ENCODE measurements around the gene ZNF14. TPM values are rescaled to one million over a fixed set of nuclear protein-coding genes. Genes with fewer than 3 reads are reported as not detected.
"Not testable (repeated sequence)": the region's sequence is repeated elsewhere in the genome, so short reads cannot be mapped to it uniquely, and the experiment has no call there.

Gene ZNF14
- total and polyA plus RNA-seq, 3 experiments from 2014 or later = 7.4 to 8.9 (median 7.8) TPM

GRCh38 chr19:19677579-19677978 is 55.3 kb downstream of the ZNF14 start:
- H3K27ac Mint-ChIP-seq = peak overlapping the region in 3 of 8 donors; percentile 42 to 87 (median 51)
- DNase-seq = no peak
- H3K4me1 ChIP-seq (ENCODE audit: insufficient read depth, low read length) = peaks cover 10% of the 10 kb centered on the region
- peaks cover 44 to 84% (median 82%) of the 10 kb centered on the region in 3 donors for H3K36me3 Mint-ChIP-seq
- H3K4me1 Mint-ChIP-seq = peaks cover 25 to 52% (median 29%) of the 10 kb centered on the region in 3 donors
- peaks cover 14 to 81% (median 64%) of the 10 kb centered on the region in 5 donors for H3K9me3 Mint-ChIP-seq
- H3K36me3 ChIP-seq (ENCODE audit: insufficient read depth, low read length) = peaks cover 71% of the 10 kb centered on the region
- no peaks in the 10 kb centered on the region for H3K27me3 ChIP-seq (ENCODE audit: insufficient read depth, low read length, poor library complexity, severe bottlenecking)
- peaks cover 0 to 4% of the 10 kb centered on the region in 2 donors for H3K27me3 Mint-ChIP-seq
- ChIA-PET CTCF (no interaction called here), POLR2A (interaction anchor here (1.7 kb wide), 1 partner anchor 8 kb away, joined by 8 read pairs; no protein-coding TSS in a partner anchor)
- peak overlapping the region in 3 of 7 donors; percentile 5 to 80 (median 24) for H3K4me3 Mint-ChIP-seq
- peak overlapping the region; percentile 26 for H3K4me3 ChIP-seq (ENCODE audit: low read length)
- H3K9me3 ChIP-seq (ENCODE audit: low read length) = peaks cover 69% of the 10 kb centered on the region
- no peak overlapping the region for H3K27ac ChIP-seq (ENCODE audit: low read depth, low read length)

GRCh38 chr19:19674315-19674714 is 58.6 kb downstream of the ZNF14 start:
- H3K27ac Mint-ChIP-seq = peak overlapping the region in 4 of 8 donors; percentile 12 to 68 (median 54)
- peaks cover 46% of the 10 kb centered on the region for H3K9me3 ChIP-seq (ENCODE audit: low read length)
- H3K9me3 Mint-ChIP-seq = peaks cover 9 to 63% (median 48%) of the 10 kb centered on the region in 5 donors
- DNase-seq = no peak
- H3K27ac ChIP-seq (ENCODE audit: low read depth, low read length) = no peak overlapping the region
- peak overlapping the region; percentile 34 for H3K4me3 ChIP-seq (ENCODE audit: low read length)
- H3K4me3 Mint-ChIP-seq = peak overlapping the region; percentile 6 to 69 (median 54)
- CTCF ChIA-PET = no interaction called here
- H3K4me1 Mint-ChIP-seq = peaks cover 38 to 78% (median 52%) of the 10 kb centered on the region in 3 donors
- peaks cover 38 to 85% (median 80%) of the 10 kb centered on the region in 3 donors for H3K36me3 Mint-ChIP-seq
- peaks cover 0 to 2% of the 10 kb centered on the region in 2 donors for H3K27me3 Mint-ChIP-seq
- POLR2A ChIA-PET = no interaction called here
- H3K36me3 ChIP-seq (ENCODE audit: insufficient read depth, low read length) = peaks cover 72% of the 10 kb centered on the region
- no peaks in the 10 kb centered on the region for H3K27me3 ChIP-seq (ENCODE audit: insufficient read depth, low read length, poor library complexity, severe bottlenecking)
- peaks cover 34% of the 10 kb centered on the region for H3K4me1 ChIP-seq (ENCODE audit: insufficient read depth, low read length)

- peaks cover 0 to 2% of the 10 kb centered on the region in 2 donors for H3K27me3 Mint-ChIP-seq
- peaks cover 28 to 79% (median 70%) of the 10 kb centered on the region in 3 donors for H3K36me3 Mint-ChIP-seq
- peaks cover 57% of the 10 kb centered on the region for H3K36me3 ChIP-seq (ENCODE audit: insufficient read depth, low read length)
- H3K4me1 Mint-ChIP-seq = peaks cover 38 to 80% (median 57%) of the 10 kb centered on the region in 3 donors
- CTCF ChIA-PET = interaction anchor here (1.3 kb wide), 1 partner anchor 42 kb away, joined by 3 read pairs; no protein-coding TSS in a partner anchor
- H3K27ac Mint-ChIP-seq = peak overlapping the region in 3 of 8 donors; percentile 5 to 63 (median 30)
- no peak overlapping the region for H3K27ac ChIP-seq (ENCODE audit: low read depth, low read length)
- peaks cover 36% of the 10 kb centered on the region for H3K4me1 ChIP-seq (ENCODE audit: insufficient read depth, low read length)
- H3K27me3 ChIP-seq (ENCODE audit: insufficient read depth, low read length, poor library complexity, severe bottlenecking) = no peaks in the 10 kb centered on the region
- peaks cover 5 to 53% (median 37%) of the 10 kb centered on the region in 5 donors for H3K9me3 Mint-ChIP-seq
- POLR2A ChIA-PET = interaction anchor here (0.7 to 0.8 kb wide), 2 partner anchors 8 to 11 kb away, joined by 3 to 4 read pairs; no protein-coding TSS in a partner anchor
- H3K9me3 ChIP-seq (ENCODE audit: low read length) = peaks cover 35% of the 10 kb centered on the region
- no peak overlapping the region for H3K4me3 ChIP-seq (ENCODE audit: low read length)
- DNase-seq = no peak
- peak overlapping the region in 5 of 7 donors; percentile 12 to 61 (median 47) for H3K4me3 Mint-ChIP-seq
Observed at GRCh38 chr19:19672816-19673215, 60.1 kb downstream of the ZNF14 start.

GRCh38 chr19:19670070-19670551 is 62.8 kb downstream of the ZNF14 start:
- peak in 1 of 5 donors; percentile 40 for DNase-seq
- H3K36me3 Mint-ChIP-seq = peaks cover 10 to 55% (median 43%) of the 10 kb centered on the region in 3 donors
- Histone ChIP-seq H3K27me3 (ENCODE audit: insufficient read depth, low read length, poor library complexity, severe bottlenecking) (no peaks in the 10 kb centered on the region), H3K4me3 (ENCODE audit: low read length) (peak overlapping the region; percentile 76), H3K4me1 (ENCODE audit: insufficient read depth, low read length) (peaks cover 50% of the 10 kb centered on the region), H3K9me3 (ENCODE audit: low read length) (peaks cover 11% of the 10 kb centered on the region), H3K36me3 (ENCODE audit: insufficient read depth, low read length) (peaks cover 32% of the 10 kb centered on the region), H3K27ac (ENCODE audit: low read depth, low read length) (peak overlapping the region; percentile 85)
- ChIA-PET CTCF (interaction anchor here (1.2 to 1.8 kb wide), 3 partner anchors 14 to 151 kb away, joined by 3 to 4 read pairs (median 4); partner anchors contain the start of genes ZNF14 and ZNF506), POLR2A (interaction anchor here (0.8 to 3.7 kb wide), 7 partner anchors 17 to 305 kb away, joined by 3 to 29 read pairs (median 11); partner anchors contain the start of genes LPAR2, ZNF253 and ZNF93)
- H3K9me3 Mint-ChIP-seq = peaks cover 0 to 37% (median 19%) of the 10 kb centered on the region in 5 donors
- peak overlapping the region; percentile 84 to 99 (median 90) for H3K27ac Mint-ChIP-seq
- peak overlapping the region; percentile 85 to 92 (median 89) for H3K4me3 Mint-ChIP-seq
- H3K27me3 Mint-ChIP-seq = no peaks in the 10 kb centered on the region
- H3K4me1 Mint-ChIP-seq = peaks cover 26 to 68% (median 39%) of the 10 kb centered on the region in 3 donors

GRCh38 chr19:19668230-19669012 is 64.5 kb downstream of the ZNF14 start, which contains the start of gene ZNF101:
TSS of gene ZNF101 (plus strand) at chr19:19668839. CDS start at chr19:19668964, 125 bp downstream.
- Histone ChIP-seq H3K4me1 (ENCODE audit: insufficient read depth, low read length) (peaks cover 43% of the 10 kb centered on the region), H3K36me3 (ENCODE audit: insufficient read depth, low read length) (peaks cover 23% of the 10 kb centered on the region), H3K4me3 (ENCODE audit: low read length) (peak within 1 kb of the TSS; percentile 76), H3K27me3 (ENCODE audit: insufficient read depth, low read length, poor library complexity, severe bottlenecking) (no peaks in the 10 kb centered on the region), H3K27ac (ENCODE audit: low read depth, low read length) (peak within 1 kb of the TSS; percentile 85), H3K9me3 (ENCODE audit: low read length) (peaks cover 4% of the 10 kb centered on the region)
- peak; percentile 92 to 97 (median 96) for DNase-seq
- Mint-ChIP-seq H3K4me1 (peaks cover 23 to 66% (median 46%) of the 10 kb centered on the region in 3 donors), H3K36me3 (peaks cover 3 to 48% (median 32%) of the 10 kb centered on the region in 3 donors), H3K27ac (peak within 1 kb of the TSS; percentile 89 to 99 (median 95)), H3K27me3 (no peaks in the 10 kb centered on the region), H3K4me3 (peak within 1 kb of the TSS; percentile 85 to 92 (median 89)), H3K9me3 (peaks cover 0 to 28% (median 11%) of the 10 kb centered on the region in 5 donors)
- CTCF ChIA-PET = interaction anchor here (0.9 to 2.3 kb wide), 6 partner anchors 11 to 153 kb away, joined by 3 to 9 read pairs (median 4); partner anchors contain the start of gene ZNF506
- POLR2A ChIA-PET = interaction anchor here (0.7 to 3.7 kb wide), 26 partner anchors 10 to 897 kb away, joined by 3 to 35 read pairs (median 6); partner anchors contain the start of genes LPAR2, NDUFA13, TSSK6 and ZNF14

- CTCF ChIA-PET; H3K27ac ChIP-seq (ENCODE audit: low read depth, low read length): not testable (repeated sequence)
- peaks cover 1 to 39% (median 6%) of the 10 kb centered on the region in 3 donors for H3K36me3 Mint-ChIP-seq
Observed at GRCh38 chr19:19665420-19665948, 67.4 kb downstream of the ZNF14 start.

More at GRCh38 chr19:19665420-19665948, 67.4 kb downstream of the ZNF14 start:
- peak overlapping the region in 2 of 7 donors; percentile 5 to 16 for H3K4me3 Mint-ChIP-seq
- not testable (repeated sequence) for H3K4me3 ChIP-seq (ENCODE audit: low read length); H3K27me3 ChIP-seq (ENCODE audit: insufficient read depth, low read length, poor library complexity, severe bottlenecking); H3K36me3 ChIP-seq (ENCODE audit: insufficient read depth, low read length); H3K9me3 ChIP-seq (ENCODE audit: low read length); H3K27me3 Mint-ChIP-seq
- H3K4me1 Mint-ChIP-seq = peaks cover 33 to 62% (median 53%) of the 10 kb centered on the region in 3 donors
- peak in 1 of 5 donors; percentile 37 for DNase-seq
- H3K4me1 ChIP-seq (ENCODE audit: insufficient read depth, low read length) = peaks cover 48% of the 10 kb centered on the region
- H3K27ac Mint-ChIP-seq = peak overlapping the region in 3 of 8 donors; percentile 27 to 64 (median 54)
- POLR2A ChIA-PET = interaction anchor here (0.7 kb wide), 2 partner anchors 758 to 870 kb away, joined by 4 to 5 read pairs; no protein-coding TSS in a partner anchor
- H3K9me3 Mint-ChIP-seq = peaks cover 0 to 14% (median 4%) of the 10 kb centered on the region in 5 donors
